ENCODE measurements around the gene HACE1.

HACE1 gene

DNA sequence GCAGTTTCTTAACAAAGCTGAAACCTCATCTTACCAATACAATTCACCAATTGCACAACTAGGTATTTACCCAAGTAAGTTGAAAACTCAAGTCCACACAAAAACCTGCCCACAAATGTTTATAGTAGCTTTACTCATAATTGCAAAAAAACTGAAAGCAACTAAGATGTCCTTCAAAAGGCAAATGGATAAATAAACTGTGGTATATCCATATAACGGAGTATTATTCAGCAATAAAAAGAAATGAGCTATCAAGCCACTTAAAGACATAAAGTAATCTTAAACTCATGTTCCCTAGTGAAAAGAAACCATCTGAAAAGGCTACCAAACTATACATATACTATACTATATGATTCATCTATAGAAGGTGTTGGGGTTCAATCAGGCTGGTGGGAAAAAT is 179.7 kb downstream of the HACE1 start:
- TF ChIP-seq NFIC (IDR thresholded peaks at IDR 0.05) (no peak), CEBPB (IDR thresholded peaks at IDR 0.05) (no peak), CREB1 (IDR thresholded peaks at IDR 0.05; ENCODE audit: low read depth) (no peak)
- TF ChIP-seq, protein P1, sequence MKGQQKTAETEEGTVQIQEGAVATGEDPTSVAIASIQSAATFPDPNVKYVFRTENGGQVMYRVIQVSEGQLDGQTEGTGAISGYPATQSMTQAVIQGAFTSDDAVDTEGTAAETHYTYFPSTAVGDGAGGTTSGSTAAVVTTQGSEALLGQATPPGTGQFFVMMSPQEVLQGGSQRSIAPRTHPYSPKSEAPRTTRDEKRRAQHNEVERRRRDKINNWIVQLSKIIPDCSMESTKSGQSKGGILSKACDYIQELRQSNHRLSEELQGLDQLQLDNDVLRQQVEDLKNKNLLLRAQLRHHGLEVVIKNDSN (IDR thresholded peaks at IDR 0.05), result no peak
